Eye (tissue), 1 donor: ENCODE data around the gene AWAT1.
"Not testable (repeated sequence)": the region's sequence is repeated elsewhere in the genome, so short reads cannot be mapped to it uniquely, and the experiment has no call there.

Experiments used
- DNase-seq: peaks from one replicate; pipeline ENCODE4 v3.0.0-alpha.2; 2015

Gene AWAT1

GRCh38 chrX:70234355-70234754, at the start of gene AWAT1:
Gene AWAT1, plus strand, starts transcription at chrX:70234655. Its CDS starts 41 bp downstream, at chrX:70234696.
- DNase-seq, result no peak

- no peak for DNase-seq
Observed at GRCh38 chrX:70190225-70190624, 44.2 kb upstream of the AWAT1 start.

GRCh38 chrX:70196961-70197720, 37.3 kb upstream of the AWAT1 start:
- peak; percentile 24 for DNase-seq

- no peak for DNase-seq
Observed at GRCh38 chrX:70201732-70202131, 32.7 kb upstream of the AWAT1 start.

DNA sequence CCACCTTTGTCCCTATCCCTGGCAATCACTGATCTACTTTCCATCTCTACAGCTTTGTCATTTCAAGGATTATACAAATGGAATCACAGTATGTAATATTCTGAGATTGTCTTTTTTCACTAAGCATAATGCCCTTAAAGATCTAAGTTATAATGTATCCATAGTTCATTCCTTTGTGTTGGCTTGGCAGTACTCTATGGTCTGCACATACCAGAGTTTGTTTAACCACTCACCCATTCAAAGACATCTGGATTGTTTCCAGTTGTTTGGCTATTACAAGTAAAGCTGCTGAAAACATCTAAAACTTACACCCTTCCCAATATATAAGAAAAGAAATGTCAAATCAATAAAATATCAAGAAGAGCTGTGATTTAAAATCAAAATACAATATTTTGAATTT, 26.0 kb upstream of the AWAT1 start:
- no peak for DNase-seq

DNA sequence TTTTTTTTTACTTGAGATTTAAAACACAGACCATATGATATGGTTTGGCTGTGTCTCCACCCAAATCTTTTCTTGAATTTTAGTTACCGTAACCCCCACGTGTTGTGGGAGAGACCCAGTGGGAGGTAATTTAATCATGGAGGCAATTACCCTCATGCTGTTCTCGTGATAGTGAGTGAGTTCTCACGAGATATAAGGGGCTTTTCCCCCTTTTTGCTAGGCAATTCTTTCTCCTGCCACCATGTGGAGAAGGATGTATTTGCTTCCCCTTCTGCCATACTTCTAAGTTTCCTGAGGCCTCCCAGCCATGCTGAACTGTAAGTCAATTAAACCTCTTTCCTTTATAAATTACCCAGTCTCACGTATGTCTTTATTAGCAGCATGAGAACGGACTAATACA, 24.9 kb upstream of the AWAT1 start:
- DNase-seq, result not testable (repeated sequence)

GRCh38 chrX:70219938-70220764, 14.3 kb upstream of the AWAT1 start:
- DNase-seq, result no peak

- no peak for DNase-seq
Observed at GRCh38 chrX:70226048-70226447, 8.4 kb upstream of the AWAT1 start.

GRCh38 chrX:70226687-70227086, 7.8 kb upstream of the AWAT1 start:
- no peak for DNase-seq

DNA sequence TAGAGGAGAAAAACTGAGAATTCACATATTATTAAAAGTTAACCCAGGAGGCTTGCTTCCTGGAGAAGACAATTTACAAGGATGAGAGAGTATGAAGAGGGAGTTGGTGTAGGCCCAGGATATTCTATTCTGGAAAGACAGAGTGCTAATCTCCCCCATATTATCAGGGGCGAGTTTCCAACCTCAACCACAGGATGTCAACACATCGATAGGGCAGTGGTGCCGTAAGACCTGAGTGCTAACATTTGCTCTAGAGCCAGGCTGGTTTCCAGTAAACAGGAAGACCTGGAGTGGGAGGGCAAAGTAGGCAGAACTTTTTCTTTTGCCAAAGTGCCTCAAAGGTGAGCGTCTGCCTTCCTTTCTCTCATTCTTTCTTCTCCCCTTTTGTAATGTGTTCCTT, 2.8 kb upstream of the AWAT1 start:
- no peak for DNase-seq

DNA sequence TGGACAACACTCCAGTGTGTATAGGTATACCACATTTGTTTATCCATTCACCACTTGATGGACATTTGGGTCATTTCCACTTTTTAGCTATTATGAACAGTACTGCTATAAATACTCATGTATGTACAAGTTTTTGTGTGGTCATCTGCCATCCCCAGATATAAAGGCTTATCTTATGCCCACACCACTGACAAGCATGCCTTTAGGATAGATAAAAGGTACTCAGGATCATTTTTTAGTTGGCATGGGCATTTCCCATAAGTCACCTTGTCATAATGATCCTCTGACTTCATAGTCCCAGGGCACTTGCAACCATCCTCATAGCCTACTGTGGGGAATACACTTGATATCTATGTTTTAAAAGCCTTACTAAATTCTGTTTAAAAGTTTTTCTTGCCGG, 6.3 kb downstream of the AWAT1 start:
- no peak for DNase-seq

- no peak for DNase-seq
Observed at GRCh38 chrX:70241501-70241900, 7.0 kb downstream of the AWAT1 start.

DNA sequence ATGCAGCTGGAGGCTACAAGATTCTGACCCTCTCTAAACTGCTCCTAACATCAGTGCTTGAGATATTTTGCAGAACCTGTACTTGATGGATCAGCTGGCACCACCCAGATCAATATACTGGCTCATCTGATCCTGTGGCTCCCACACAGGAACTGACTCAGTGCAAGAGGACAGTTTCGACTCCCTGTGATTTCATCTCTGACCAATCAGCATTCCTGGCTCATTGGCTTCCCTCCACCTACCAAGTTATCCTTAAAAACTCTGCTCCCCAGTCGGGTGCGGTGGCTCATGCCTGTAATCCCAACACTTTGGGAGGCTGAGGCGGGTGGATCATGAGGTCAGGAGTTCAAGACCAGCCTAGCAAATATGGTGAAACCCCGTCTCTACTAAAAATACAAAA, 9.1 kb downstream of the AWAT1 start:
- DNase-seq, result not testable (repeated sequence)

DNA sequence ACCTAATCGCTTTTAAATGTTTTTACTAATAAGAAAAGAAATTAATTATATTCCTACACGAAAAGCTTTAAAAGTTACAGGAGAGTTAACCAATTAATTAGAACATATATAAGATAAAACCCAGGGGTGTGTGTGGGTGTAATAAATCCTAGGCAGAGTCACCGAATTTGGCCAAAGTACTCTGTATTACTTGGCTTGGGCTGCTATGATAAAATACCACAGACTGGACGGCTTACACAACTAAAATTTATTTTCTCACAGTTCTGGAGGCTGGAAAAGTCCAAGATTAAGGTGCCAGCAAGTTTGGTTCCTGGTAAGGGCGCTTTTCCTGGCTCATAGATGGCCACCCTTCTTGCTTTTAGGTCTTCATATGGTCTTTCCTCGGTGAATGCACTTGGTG, 10.4 kb downstream of the AWAT1 start:
- DNase-seq, result no peak

DNA sequence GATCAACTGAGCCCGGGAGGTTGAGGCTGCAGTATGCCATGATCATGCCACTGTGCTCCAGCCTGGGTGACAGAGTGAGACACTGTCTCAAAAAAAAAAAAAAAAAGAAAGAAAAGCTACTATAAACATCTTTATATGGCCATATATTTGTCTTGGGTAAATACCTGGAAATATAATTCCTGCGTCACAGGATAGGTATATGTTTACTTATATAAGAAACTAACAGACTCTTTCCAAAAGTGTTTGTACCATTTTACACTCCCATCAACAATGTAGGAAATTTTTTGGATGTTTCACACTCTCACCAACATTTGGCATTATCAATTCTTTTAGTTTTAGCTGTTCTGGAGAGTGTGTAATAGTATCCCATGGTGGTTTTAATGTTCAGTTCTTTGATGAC, 12.8 kb downstream of the AWAT1 start:
- no peak for DNase-seq

- DNase-seq, result no peak
Observed at GRCh38 chrX:70252491-70252890, 18.0 kb downstream of the AWAT1 start.

DNA sequence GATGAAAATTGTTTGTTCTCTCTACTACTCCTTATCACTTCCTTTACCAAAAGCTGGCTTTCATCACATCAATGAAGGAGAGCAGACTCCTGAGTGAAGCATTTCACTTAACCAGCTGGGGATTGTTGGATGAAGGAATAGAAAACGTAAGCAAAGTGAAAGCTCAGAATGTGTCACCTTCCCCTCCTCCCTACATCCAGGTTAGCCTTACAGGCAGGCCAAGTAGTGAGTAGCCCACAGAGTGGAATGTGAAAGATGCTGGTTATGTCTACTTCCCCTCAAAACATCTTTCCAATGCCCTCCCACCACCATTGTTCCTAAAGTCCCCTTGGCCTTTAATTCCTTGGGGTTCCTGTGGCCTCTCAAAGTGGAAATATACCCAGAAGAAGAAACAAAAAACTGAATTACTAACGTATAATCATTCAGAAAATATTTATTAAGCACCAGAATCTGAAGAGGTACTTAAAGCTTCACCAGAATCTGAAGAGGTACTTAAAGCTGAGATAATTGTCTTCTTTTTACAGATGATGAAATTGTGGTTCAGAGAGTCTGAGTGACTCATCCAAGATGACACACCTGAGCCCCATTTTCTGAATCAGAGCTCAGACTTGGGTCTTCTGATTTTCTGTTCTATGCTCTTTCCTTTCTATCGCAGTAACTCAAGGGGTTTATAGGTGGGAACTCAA, 19.1 kb downstream of the AWAT1 start:
- DNase-seq, result no peak

DNA sequence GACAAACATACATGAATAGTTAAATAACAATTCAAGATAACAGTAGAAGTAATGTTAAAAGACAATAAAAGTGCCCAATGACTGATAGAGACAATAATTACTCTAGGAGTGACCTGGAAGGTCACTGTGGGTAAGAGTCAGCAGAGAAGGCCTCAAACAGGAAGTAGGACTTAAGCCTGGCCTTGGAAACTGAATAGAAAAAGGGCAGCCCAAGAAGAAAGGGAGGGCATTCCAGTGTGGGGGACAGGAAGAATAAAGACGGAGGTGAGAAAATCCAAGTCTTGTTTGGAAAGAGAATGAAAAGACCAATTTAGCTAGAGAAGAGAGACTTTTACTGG, 19.6 kb downstream of the AWAT1 start:
- DNase-seq, result no peak

- no peak for DNase-seq
Observed at GRCh38 chrX:70254909-70255308, 20.5 kb downstream of the AWAT1 start.

- no peak for DNase-seq
Observed at GRCh38 chrX:70255452-70255851, 21.0 kb downstream of the AWAT1 start.

DNA sequence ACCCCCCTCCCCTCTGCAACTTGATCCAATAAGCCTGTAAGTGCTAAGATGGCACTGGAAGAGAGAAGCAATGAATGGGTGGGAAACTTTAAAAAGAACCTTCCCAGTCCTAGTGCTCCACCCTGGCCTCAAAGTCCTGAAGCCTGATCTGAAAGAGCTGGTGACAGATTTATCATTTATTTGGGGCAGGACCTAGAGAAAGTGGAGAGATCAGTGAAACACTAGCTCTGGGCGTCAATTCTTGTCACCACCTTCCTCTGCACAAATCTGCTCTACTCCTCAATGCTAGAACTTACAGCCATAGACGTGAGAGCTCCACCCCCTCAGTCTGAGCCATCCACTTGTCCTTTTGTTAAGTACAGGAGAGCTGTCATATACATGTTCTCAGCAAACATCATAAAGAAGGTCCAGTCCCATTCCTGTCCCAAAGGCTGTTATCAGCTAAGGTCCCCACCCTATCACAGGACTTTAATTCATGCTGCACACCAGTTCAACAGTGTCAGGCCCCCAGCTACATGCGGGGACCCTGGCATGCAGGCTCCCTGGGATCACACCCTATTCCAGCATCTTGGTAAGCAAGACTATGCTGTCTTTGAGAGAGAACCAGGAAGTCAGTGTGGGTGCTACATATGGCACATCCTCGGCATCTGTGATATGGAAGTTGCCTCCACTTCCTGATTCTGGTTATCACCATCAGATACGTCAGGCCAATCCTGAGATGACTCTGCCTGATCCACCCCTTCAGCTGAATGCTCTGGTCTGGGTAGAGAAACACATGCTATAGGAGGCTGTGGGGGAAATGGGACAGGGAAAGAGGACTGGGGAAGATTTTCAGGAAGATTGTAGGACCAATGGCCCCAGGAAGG, 23.2 kb downstream of the AWAT1 start:
- no peak for DNase-seq

DNA sequence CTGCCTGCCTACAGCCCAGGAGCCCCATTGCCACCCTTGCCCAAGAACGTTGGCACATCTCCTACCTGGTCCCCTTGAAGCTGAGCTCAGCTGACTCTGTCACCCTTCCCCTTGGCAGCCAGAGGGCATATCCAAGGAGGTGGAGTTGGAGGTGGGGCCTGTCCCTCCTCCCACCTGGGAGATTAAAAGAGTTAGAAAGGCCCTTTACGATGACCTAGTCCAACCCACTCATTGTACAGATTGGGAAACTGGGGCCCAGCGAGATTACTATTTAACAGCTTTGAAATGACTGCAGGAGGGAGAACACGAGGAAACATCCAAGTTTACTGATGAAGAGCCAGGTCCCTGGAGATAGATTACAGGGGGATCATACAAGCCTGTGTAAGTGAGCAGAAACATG, 25.6 kb downstream of the AWAT1 start, which contains the start of gene P2RY4:
Gene P2RY4 (minus strand): TSS at position 101 of the 400 bp plus-strand sequence. CDS start 580 bp downstream, outside the sequence.
- no peak for DNase-seq
